ENCODE data around the gene PCDHGC5.

- no peak for TF ChIP-seq EZH2 (IDR thresholded peaks at IDR 0.05; ENCODE audit: insufficient read depth, poor library complexity, severe bottlenecking)
- TF ChIP-seq EZH2phosphoT487 (IDR thresholded peaks at IDR 0.05; ENCODE audit: insufficient read depth, low read depth) = no peak
These were observed 47.2 kb upstream of the PCDHGC5 start for GRCh38 chr5:141441571-141442170.
